H1 (cell line): Measurements from ENCODE around the gene GALNT2. TPM values are rescaled to one million over a fixed set of nuclear protein-coding genes. Genes with fewer than 3 reads are reported as not detected.

ENCODE experiments used
- CBX8 ChIP-seq: fragments of 300-800, 300-1000 bp; sonication (generic); IDR thresholded peaks from 2 replicates; pipeline ENCODE4 v1.7.1; 2016; ENCODE audit warnings: low read depth, low read length, borderline replicate concordance
- CTBP2 ChIP-seq: IDR thresholded peaks from 2 replicates; pipeline ENCODE4 v1.7.0; 2011; ENCODE audit warnings: borderline replicate concordance, mild to moderate bottlenecking, moderate library complexity, mixed read lengths, low read length; ENCODE audit not compliant: insufficient read depth, insufficient read length
- FOSL1 ChIP-seq: IDR thresholded peaks from 2 replicates; pipeline ENCODE4 v1.6.1; 2011; ENCODE audit warnings: mild to moderate bottlenecking, low read depth, low read length, moderate library complexity; ENCODE audit not compliant: insufficient read depth
- HDAC2 ChIP-seq, 2 experiments: fragments of 300-600 bp in 1 of 2; sonication (generic) in 1 of 2; IDR thresholded peaks; 2 replicates each; pipeline ENCODE4 v1.6.1; 2011 to 2012; ENCODE audit warnings: low read depth in 2 of 2, low read length in 2 of 2, mild to moderate bottlenecking in 2 of 2, moderate library complexity in 2 of 2, borderline replicate concordance in 1 of 2, inconsistent platforms in 1 of 2
- KDM4A ChIP-seq: IDR thresholded peaks from one replicate; pipeline ENCODE4 v1.7.1; 2012; ENCODE audit warnings: low read depth, mild to moderate bottlenecking, moderate library complexity, low read length, inconsistent platforms; ENCODE audit not compliant: severe bottlenecking
- PHF8 ChIP-seq: fragments of 200-600 bp; sonication (generic); conservative IDR thresholded peaks from 2 replicates; pipeline ENCODE4 v1.7.1; 2012; ENCODE audit warnings: low read depth, mild to moderate bottlenecking, inconsistent platforms, low read length, moderate library complexity
- POLR2A ChIP-seq, 2 experiments: IDR thresholded peaks; 1 replicate in 1 of 2; 2 replicates in 1 of 2; pipeline ENCODE4 v1.6.1; 2011; ENCODE audit warnings: low read depth in 2 of 2, low read length in 2 of 2, mild to moderate bottlenecking in 2 of 2; ENCODE audit errors: control extremely low read depth in 1 of 2
- POLR2AphosphoS5 ChIP-seq: IDR thresholded peaks from 2 replicates; pipeline ENCODE4 v1.6.1; 2011; ENCODE audit warnings: low read depth, low read length
- RAD21 ChIP-seq, 2 experiments: IDR thresholded peaks in 1 of 2; conservative IDR thresholded peaks in 1 of 2; 2 replicates each; pipeline ENCODE4 v1.6.1; 2011; ENCODE audit warnings: low read depth in 2 of 2, low read length in 2 of 2, improper control_type of control experiment in 1 of 2, inconsistent platforms in 1 of 2, mild to moderate bottlenecking in 1 of 2, moderate library complexity in 1 of 2
- RBBP5 ChIP-seq: IDR thresholded peaks from 2 replicates; pipeline ENCODE4 v1.7.1; 2012; ENCODE audit warnings: low read depth, mild to moderate bottlenecking, inconsistent platforms, low read length, moderate library complexity, borderline replicate concordance
- RFX5 ChIP-seq: IDR thresholded peaks from 2 replicates; pipeline ENCODE4 v1.6.1; 2011; ENCODE audit warnings: low read depth, low read length, improper control_type of control experiment, borderline replicate concordance
- TAF7 ChIP-seq: optimal IDR thresholded peaks from 2 replicates; pipeline ENCODE3; 2011; ENCODE audit warnings: low read depth, mild to moderate bottlenecking, inconsistent platforms, low read length, moderate library complexity, borderline replicate concordance
- TCF12 ChIP-seq: IDR thresholded peaks from 2 replicates; pipeline ENCODE4 v1.6.1; 2011; ENCODE audit warnings: low read depth, mild to moderate bottlenecking, low read length
- polyA plus RNA-seq, 7 experiments: library from polyadenylated mRNA; depleted of rRNA in 3 of 7; stranded (reverse) in 5 of 7; unstranded in 2 of 7; fragments of >200 nt in 5 of 7; fragments of 200-250 nt in 2 of 7; gene quantifications; 1 replicate in 5 of 7; 2 replicates in 1 of 7; 4 replicates in 1 of 7; pipeline versions ENCODE4 v1.2.1 to v1.2.3, GENCODE V29; 2011 to 2013; ENCODE audit warnings: missing spikeins in 2 of 7, mixed read lengths in 2 of 7
- total RNA-seq: library from RNA; stranded (reverse); fragmentation: NEBNext Ultra II Directional; extraction: Animal tissue kit (Norgen Biotek cat#: 25700); gene quantifications from 2 replicates; pipeline ENCODE4 v1.2.1, GENCODE V29; 2021
- TF ChIP-seq, protein P1 (sequence below): IDR thresholded peaks from 2 replicates; pipeline ENCODE4 v1.6.1; 2012; ENCODE audit warnings: low read length, inconsistent platforms
- TF ChIP-seq, protein P2 (sequence below): IDR thresholded peaks from 2 replicates; pipeline ENCODE4 v1.6.1; 2012; ENCODE audit warnings: inconsistent platforms

Gene GALNT2
- total and polyA plus RNA-seq, 2 of the 8 experiments (the other 6 are each of a cell fraction or from before 2014, with no cell fraction given) = 34.5 to 75.3 TPM

DNA sequence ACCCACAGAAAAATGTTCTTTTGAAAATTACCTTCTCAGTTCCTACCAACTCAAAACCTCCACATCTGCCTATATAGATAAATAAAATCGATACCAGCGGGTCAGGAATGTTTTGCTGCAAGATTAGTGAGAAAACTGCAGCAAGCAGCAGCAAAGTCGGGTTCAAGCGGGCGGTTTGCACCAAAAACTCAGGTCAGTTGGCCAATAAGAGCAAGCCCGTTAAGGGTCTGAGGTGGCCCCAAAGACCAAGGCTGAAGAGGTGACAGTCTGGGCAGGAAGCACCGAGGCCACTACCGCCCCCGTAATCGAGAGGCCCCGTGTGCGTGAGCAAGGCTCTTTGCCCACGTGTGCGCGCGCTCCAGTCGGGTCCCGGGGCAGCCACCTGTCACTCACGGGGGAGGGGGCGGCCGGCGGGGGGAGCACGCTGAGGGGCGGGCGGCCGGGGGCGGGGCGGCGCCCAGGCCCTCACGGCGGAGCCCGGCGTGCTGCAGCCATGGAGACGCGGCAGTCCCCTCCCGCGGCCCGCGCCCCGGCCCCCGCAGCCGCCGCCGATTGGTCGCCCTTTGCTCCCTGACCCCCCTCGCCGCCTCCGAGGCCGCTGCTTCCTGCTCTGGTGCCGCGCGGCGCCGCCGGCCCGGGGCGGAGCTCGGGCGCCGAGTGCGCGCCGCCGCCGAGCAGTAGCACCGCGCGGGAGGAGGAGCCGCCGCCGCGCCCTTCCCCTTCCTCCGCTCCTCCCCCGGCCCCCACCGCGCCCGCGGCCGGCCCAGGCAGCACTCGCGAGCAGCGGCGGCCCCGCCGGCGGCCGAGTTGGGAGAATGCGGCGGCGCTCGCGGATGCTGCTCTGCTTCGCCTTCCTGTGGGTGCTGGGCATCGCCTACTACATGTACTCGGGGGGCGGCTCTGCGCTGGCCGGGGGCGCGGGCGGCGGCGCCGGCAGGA lies at the start of gene GALNT2 (continued):
- peak in 1 of 2 experiments; percentile 2; a peak in 1 of 4 replicates for TF ChIP-seq RAD21 (IDR thresholded peaks at IDR 0.05 in 1 of 2, conservative IDR thresholded peaks at IDR 0.05 in 1 of 2; ENCODE audit: low read depth in 2 of 2, low read length in 2 of 2)
- peak; percentile 52; the same call in 1 of the 2 replicates for TF ChIP-seq POLR2AphosphoS5
- peak; percentile 62 for TF ChIP-seq PHF8
- no peak for TF ChIP-seq CTBP2
- TF ChIP-seq RBBP5 = peak; percentile 50; the same call in 1 of the 2 replicates
- 0 out of 4 replicates have a peak, but pooled peaks of 1 of the 2 experiments have one; percentile 53 for TF ChIP-seq HDAC2 (IDR thresholded peaks at IDR 0.05; ENCODE audit: borderline replicate concordance in 1 of 2, low read depth in 2 of 2, low read length in 2 of 2)
- peak; percentile 27 for TF ChIP-seq TAF7
- TF ChIP-seq RFX5 = no peak
- TF ChIP-seq, protein P1, sequence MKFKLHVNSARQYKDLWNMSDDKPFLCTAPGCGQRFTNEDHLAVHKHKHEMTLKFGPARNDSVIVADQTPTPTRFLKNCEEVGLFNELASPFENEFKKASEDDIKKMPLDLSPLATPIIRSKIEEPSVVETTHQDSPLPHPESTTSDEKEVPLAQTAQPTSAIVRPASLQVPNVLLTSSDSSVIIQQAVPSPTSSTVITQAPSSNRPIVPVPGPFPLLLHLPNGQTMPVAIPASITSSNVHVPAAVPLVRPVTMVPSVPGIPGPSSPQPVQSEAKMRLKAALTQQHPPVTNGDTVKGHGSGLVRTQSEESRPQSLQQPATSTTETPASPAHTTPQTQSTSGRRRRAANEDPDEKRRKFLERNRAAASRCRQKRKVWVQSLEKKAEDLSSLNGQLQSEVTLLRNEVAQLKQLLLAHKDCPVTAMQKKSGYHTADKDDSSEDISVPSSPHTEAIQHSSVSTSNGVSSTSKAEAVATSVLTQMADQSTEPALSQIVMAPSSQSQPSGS = no peak
- TF ChIP-seq, protein P2, sequence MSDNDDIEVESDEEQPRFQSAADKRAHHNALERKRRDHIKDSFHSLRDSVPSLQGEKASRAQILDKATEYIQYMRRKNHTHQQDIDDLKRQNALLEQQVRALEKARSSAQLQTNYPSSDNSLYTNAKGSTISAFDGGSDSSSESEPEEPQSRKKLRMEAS = peak; percentile 85
- no peak for TF ChIP-seq CBX8
- TF ChIP-seq TCF12 = no peak
- TF ChIP-seq KDM4A = peak; percentile 26
- TF ChIP-seq FOSL1 = no peak
- peak; percentile 41 to 42; a peak in 2 of 3 replicates for TF ChIP-seq POLR2A (IDR thresholded peaks at IDR 0.05; ENCODE audit: control extremely low read depth in 1 of 2, low read depth in 2 of 2, low read length in 2 of 2)
